ENCODE measurements around the gene GRHL1.

Gene GRHL1

DNA sequence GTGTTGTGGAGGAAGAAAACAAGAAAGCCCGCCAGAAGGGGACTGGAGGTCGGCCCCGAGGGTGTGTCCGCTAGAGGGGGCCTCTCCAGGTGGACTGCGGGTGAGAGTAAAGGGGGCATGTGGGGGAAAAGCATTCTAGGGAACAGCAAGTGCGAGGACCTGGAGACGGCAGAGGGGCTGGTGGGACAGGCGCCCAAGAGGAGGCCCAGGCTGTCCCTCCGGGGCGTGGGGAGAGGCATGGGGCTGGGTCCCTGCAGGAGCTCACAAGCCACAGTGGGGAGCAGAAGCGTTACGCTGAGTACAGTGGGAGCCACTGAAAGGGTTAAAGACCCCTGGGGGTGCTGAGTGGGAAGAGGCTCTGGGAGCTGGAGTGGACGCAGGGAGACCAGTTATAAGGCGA is 90.2 kb downstream of the GRHL1 start:
- H3K4me3 ChIP-seq (ENCODE audit: control insufficient read depth, low read depth, low read length): no peak overlapping the region
- DNase-seq (ENCODE audit: low read depth): no peak
- TF ChIP-seq, protein P1, sequence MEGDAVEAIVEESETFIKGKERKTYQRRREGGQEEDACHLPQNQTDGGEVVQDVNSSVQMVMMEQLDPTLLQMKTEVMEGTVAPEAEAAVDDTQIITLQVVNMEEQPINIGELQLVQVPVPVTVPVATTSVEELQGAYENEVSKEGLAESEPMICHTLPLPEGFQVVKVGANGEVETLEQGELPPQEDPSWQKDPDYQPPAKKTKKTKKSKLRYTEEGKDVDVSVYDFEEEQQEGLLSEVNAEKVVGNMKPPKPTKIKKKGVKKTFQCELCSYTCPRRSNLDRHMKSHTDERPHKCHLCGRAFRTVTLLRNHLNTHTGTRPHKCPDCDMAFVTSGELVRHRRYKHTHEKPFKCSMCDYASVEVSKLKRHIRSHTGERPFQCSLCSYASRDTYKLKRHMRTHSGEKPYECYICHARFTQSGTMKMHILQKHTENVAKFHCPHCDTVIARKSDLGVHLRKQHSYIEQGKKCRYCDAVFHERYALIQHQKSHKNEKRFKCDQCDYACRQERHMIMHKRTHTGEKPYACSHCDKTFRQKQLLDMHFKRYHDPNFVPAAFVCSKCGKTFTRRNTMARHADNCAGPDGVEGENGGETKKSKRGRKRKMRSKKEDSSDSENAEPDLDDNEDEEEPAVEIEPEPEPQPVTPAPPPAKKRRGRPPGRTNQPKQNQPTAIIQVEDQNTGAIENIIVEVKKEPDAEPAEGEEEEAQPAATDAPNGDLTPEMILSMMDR (conservative IDR thresholded peaks at IDR 0.05; ENCODE audit: control insufficient read depth, insufficient read depth, low read depth, low read length): no peak

DNA sequence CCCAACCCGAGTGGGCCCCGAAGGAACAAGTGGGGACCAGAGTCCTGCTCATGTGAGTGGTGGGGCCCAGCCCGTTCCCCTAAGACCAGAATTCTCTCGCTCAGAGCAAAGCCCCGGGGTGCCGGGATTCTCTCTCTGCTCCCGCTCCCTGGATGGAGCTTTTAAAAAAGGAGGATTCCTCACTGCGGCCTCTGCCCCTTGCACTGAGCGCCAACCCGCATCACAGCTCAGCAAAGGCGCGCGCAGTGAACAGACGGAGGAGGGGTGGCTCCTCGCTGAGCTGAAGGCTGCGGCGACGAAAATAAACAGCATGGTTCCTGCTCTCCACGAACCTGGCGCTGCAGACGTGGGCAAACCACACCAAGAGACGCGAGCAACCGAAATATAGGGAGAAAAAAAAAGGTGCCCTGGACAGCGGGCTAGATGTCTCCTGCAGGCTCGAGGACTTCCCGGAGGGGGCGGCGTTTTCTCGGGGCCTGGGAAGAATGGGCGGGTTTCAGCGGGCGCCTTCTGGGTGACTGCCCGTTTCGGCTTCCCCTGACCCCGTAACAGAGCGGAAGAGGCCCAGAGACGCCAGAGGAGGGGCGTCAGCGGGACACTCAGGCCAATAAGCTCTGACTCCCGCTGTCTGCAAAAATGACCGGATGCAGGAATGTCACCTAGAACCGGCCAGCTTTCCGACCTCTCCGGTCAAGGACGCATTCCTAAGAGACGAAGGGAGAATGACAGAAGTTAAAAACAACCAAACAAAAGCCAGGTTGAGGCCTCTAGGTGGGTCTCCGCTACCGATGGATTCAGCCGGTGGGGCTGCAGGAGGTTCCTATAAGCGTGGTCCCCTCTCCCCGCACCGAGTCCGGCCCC is 91.0 kb downstream of the GRHL1 start:
- H3K4me3 ChIP-seq (ENCODE audit: control insufficient read depth, low read depth, low read length): peak overlapping the region; percentile 36
- TF ChIP-seq, protein P1 (conservative IDR thresholded peaks at IDR 0.05; ENCODE audit: control insufficient read depth, insufficient read depth, low read depth, low read length): no peak
- DNase-seq (ENCODE audit: low read depth): peak; percentile 57

DNA sequence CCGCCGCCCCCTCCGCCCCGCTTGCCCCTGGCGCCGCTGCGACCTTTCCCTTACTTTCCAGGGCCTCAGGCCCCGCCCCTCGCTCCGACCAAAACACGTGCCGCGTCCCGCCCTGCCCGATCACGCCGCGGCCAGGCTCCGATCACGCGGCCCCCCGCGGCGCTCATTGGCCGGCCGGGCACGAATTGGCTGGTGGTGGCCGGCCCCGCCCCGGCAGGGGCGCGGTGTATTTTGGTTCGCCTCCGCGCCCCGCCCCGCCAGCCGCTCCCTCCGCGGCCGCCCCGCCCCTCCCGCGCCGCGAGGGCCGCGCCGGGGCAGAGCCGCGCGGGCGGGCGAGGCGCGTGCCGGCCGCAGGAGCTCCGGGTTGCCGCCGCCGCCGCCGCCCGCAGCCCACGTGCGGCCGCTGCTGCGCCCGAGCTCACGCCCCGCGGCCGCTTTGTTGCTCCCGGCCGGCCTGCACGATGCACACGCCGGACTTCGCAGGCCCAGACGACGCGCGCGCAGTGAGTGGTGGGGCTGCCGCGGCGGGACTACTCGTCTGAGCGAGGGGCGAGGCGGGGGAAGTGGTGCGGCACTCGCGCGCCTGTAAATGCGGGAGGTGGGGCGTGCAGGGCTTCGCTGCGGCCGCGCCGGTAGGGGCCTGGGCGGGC is 91.9 kb downstream of the GRHL1 start, which contains the start of gene KLF11:
Gene KLF11 (plus strand): TSS at position 295 of the 650 bp plus-strand sequence. CDS start 167 bp downstream, at position 462.
- peak; percentile 78 for DNase-seq (ENCODE audit: low read depth)
- peak within 1 kb of the TSS; percentile 42 for H3K4me3 ChIP-seq (ENCODE audit: control insufficient read depth, low read depth, low read length)
- TF ChIP-seq, protein P1 (conservative IDR thresholded peaks at IDR 0.05; ENCODE audit: control insufficient read depth, insufficient read depth, low read depth, low read length): no peak

DNA sequence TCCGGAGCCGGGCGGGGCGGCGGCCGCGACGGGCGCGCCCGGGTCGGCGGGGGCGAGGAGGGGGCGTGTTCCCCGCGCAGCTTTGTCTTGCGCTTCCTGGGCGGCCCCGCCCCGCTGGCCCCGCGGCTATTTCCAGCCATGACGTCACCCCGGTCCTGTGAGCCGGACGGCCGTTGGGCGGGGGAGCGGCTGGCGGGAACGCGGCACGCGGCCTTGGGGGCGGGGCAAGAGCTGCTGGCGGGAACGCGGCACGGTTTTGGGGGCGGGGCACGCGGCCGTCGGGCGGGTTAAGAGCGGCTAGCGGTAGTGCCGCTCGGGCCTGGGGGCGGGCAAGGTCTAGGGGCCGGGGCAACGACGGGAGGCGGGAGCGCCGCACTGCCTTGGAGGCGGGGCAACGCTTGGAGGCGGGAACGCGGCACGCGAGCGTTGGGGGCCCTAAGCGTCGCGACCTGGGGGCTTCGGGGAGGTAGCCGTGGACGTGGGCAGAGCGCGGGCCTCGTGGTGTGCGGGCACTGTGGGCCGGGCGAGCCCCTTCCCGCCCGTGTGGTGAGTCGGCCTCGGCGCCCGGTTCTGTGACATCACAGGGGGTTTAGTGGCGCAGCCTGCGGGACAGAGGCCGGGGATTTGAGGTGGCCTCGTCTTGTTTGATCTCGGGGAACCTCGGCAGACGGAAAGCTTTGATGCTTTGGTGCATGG is 92.6 kb downstream of the GRHL1 start:
- peak; percentile 92 for DNase-seq (ENCODE audit: low read depth)
- TF ChIP-seq, protein P1 (conservative IDR thresholded peaks at IDR 0.05; ENCODE audit: control insufficient read depth, insufficient read depth, low read depth, low read length): no peak
- H3K4me3 ChIP-seq (ENCODE audit: control insufficient read depth, low read depth, low read length): peak overlapping the region; percentile 42

DNA sequence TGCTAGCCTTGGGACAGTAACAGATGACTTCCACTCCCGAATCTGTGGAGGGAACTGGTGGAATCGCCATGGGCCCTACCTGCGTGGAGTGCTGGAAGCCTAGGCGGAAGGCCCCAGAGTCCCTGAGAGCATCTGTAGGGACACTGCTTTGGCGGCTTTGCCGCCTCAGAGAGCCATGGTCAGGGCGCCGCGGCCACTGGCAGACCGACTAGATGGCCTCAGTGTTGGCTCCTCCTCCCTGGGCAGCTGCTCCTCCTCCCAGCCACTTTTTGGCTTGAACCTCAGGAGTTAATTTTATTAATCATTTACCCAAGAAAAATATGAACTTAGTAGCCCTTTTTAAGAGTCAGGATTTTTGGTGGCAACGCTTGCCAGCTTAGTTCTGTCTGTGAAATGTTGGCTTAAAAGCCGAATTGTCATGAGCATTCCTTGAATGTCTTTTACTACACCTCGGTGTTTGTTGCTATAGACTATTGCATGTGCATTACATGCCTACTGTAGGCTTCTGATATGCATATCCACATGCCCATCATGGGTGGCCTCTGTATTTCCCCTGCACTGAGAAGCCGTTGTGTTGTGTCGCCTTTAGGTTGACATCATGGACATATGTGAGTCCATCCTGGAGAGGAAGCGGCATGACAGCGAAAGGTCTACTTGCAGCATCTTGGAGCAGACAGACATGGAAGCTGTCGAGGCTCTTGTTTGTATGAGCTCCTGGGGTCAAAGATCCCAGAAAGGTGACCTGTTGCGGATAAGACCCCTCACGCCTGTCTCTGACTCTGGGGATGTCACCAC is 94.3 kb downstream of the GRHL1 start:
- H3K4me3 ChIP-seq (ENCODE audit: control insufficient read depth, low read depth, low read length): no peak overlapping the region
- TF ChIP-seq, protein P1 (conservative IDR thresholded peaks at IDR 0.05; ENCODE audit: control insufficient read depth, insufficient read depth, low read depth, low read length): no peak
- DNase-seq (ENCODE audit: low read depth): no peak

DNA sequence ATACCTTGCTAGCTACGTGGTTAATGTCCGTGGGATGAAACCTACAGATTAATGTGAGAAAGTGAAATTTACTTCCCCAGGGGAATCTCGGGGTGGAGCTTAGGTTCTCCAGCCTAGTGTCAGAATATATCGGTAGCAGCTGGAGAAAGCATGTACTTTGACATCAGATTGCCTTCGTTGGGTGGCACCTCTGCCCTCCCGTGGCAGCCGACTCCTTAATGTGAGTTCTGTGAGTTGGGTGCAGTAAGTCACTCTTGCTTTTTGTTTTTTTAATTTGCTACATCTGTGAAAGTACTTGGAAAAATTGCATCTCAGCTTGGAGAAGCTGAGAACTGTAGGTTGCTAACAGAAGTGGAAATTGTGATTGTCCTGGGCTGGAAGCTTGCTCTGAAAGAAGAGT is 95.4 kb downstream of the GRHL1 start:
- no peak overlapping the region for H3K4me3 ChIP-seq (ENCODE audit: control insufficient read depth, low read depth, low read length)
- TF ChIP-seq, protein P1 (conservative IDR thresholded peaks at IDR 0.05; ENCODE audit: control insufficient read depth, insufficient read depth, low read depth, low read length): no peak
- no peak for DNase-seq (ENCODE audit: low read depth)

All from fibroblast of mammary gland (primary cell).